ENCODE results near the gene CYP27C1.

DNA sequence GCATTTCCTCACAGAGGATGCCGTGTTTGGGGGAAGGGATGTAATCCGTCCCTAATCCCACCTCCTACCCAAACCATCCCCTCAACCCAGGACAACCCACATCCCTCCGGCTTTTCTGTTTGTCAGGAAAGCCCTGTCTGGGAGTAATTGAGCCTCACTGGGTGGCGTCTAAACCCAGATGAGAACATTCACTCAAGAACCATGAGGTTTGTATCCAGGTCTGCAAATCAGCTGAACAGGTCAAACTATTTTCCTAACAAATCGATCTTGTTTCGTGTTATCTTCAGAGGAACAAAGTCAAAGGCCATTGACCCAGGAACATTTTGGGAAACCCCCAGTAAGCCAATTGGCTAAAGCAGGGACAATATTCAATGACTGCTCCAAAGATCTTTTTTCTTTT lies 25.7 kb downstream of the CYP27C1 start:
- no peak for TF ChIP-seq EP300 (IDR thresholded peaks at IDR 0.05)
- TF ChIP-seq RCOR1 (IDR thresholded peaks at IDR 0.05; ENCODE audit: low read depth, low read length): no peak
